GM12878 (cell line): ENCODE results near the gene SPATA12. TPM values are rescaled to one million over a fixed set of nuclear protein-coding genes. Genes with fewer than 3 reads are reported as not detected.

Experiments
- BMI1 ChIP-seq: fragments of 450-650 bp; IDR thresholded peaks from 2 replicates; pipeline ENCODE4 v1.6.1; 2016; ENCODE audit warnings: mild to moderate bottlenecking, moderate library complexity, borderline replicate concordance
- CEBPZ ChIP-seq: fragments of 150-350 bp; IDR thresholded peaks from 2 replicates; pipeline ENCODE4 v1.6.1; 2016; ENCODE audit warnings: low read depth, low read length
- CREB1 ChIP-seq: IDR thresholded peaks from 2 replicates; pipeline ENCODE4 v1.6.1; 2012; ENCODE audit warnings: low read depth, mild to moderate bottlenecking, inconsistent platforms
- MTA2 ChIP-seq: fragments of 450-650 bp; IDR thresholded peaks from 2 replicates; pipeline ENCODE4 v1.6.1; 2016; ENCODE audit warnings: low read depth, mild to moderate bottlenecking, moderate library complexity
- NR2C2 ChIP-seq: IDR thresholded peaks from 2 replicates; pipeline ENCODE4 v1.6.1; 2011; ENCODE audit warnings: borderline replicate concordance, low read depth; ENCODE audit not compliant: control insufficient read depth, insufficient read length
- NRF1 ChIP-seq: conservative IDR thresholded peaks from 2 replicates; pipeline ENCODE4 v1.6.1; 2011; ENCODE audit warnings: mild to moderate bottlenecking, low read depth, low read length, improper control_type of control experiment
- PAX5 ChIP-seq: IDR thresholded peaks from 2 replicates; pipeline ENCODE4 v1.6.1; 2011; ENCODE audit warnings: low read depth, low read length, borderline replicate concordance
- POU2F2 ChIP-seq: IDR thresholded peaks from 3 replicates; pipeline ENCODE4 v1.6.1; 2011; ENCODE audit warnings: low read depth, mild to moderate bottlenecking, low read length, borderline replicate concordance
- SIX5 ChIP-seq: IDR thresholded peaks from 2 replicates; pipeline ENCODE4 v1.6.1; 2011; ENCODE audit warnings: mild to moderate bottlenecking, low read depth, low read length, moderate library complexity; ENCODE audit not compliant: severe bottlenecking
- TCF3 ChIP-seq: IDR thresholded peaks from 2 replicates; pipeline ENCODE4 v1.6.1; 2012; ENCODE audit warnings: low read depth, mild to moderate bottlenecking, low read length, borderline replicate concordance; ENCODE audit not compliant: insufficient read depth
- polyA plus RNA-seq, 11 experiments: library from polyadenylated mRNA; depleted of rRNA in 4 of 11; unstranded in 6 of 11; stranded (reverse) in 5 of 11; fragments of >200 nt; fragmentation: Nextera tagmentation in 4 of 11; fragmentation: Illumina TruSeq in 1 of 11; extraction: Ambion mirVana in 4 of 11; extraction: Trizol in 1 of 11; gene quantifications; 1 replicate in 1 of 11; 2 replicates in 10 of 11; pipeline versions ENCODE4 v1.2.1 to v1.2.3, GENCODE V29; 2011 to 2016; ENCODE audit warnings: inconsistent platforms in 2 of 11, missing spikeins in 2 of 11, low read depth in 1 of 11
- total RNA-seq, 4 experiments: library from RNA; depleted of rRNA in 3 of 4; stranded (reverse); fragments of >200 nt in 3 of 4; fragmentation: Illumina TruSeq in 1 of 4; extraction: Trizol in 1 of 4; gene quantifications; 2 replicates each; pipeline versions ENCODE4 v1.2.1 to v1.2.3, GENCODE V29; 2013 to 2021

The SPATA12 gene
- total and polyA plus RNA-seq, 10 of the 15 experiments (the other 5 are each of a cell fraction or from before 2014, with no cell fraction given) = 0.03 to 0.69 (median 0.37) TPM

- TF ChIP-seq CEBPZ (no peak), BMI1 (no peak), NR2C2 (no peak), TCF3 (no peak), PAX5 (no peak), MTA2 (no peak), SIX5 (no peak), POU2F2 (no peak), NRF1 (no peak), CREB1 (no peak)
Measured at GRCh38 chr3:57087361-57088092, 27.1 kb downstream of the SPATA12 start (continued).
